Left forelimb (tissue), 1 donor: Measurements from ENCODE around the gene FAM167B.

Source experiments
- DNase-seq: peaks from one replicate; pipeline ENCODE4 v3.0.0-alpha.2; 2018; ENCODE audit warnings: low spot score

The FAM167B gene

GRCh38 chr1:32223683-32224082 is 23.3 kb upstream of the FAM167B start:
- no peak for DNase-seq

- DNase-seq: no peak
These were observed 22.7 kb upstream of the FAM167B start for GRCh38 chr1:32224285-32224684.

GRCh38 chr1:32228771-32229170 is 18.3 kb upstream of the FAM167B start:
- DNase-seq: no peak

GRCh38 chr1:32231843-32232432 is 15.1 kb upstream of the FAM167B start:
- no peak for DNase-seq

GRCh38 chr1:32232558-32233304 is 14.3 kb upstream of the FAM167B start:
- no peak for DNase-seq

- DNase-seq: no peak
These were observed 12.2 kb upstream of the FAM167B start for GRCh38 chr1:32234792-32235191.

- DNase-seq: no peak
These were observed 7.7 kb upstream of the FAM167B start for GRCh38 chr1:32239337-32239736.

- DNase-seq: no peak
These were observed 7.3 kb upstream of the FAM167B start for GRCh38 chr1:32239790-32240139.

- DNase-seq: peak; percentile 79
These were observed 6.7 kb upstream of the FAM167B start for GRCh38 chr1:32240140-32240951.

GRCh38 chr1:32241001-32241763 is 5.8 kb upstream of the FAM167B start:
- peak; percentile 82 for DNase-seq

- DNase-seq: no peak
These were observed 4.6 kb upstream of the FAM167B start for GRCh38 chr1:32242341-32242851.

GRCh38 chr1:32247452-32247851 is 430 bp downstream of the FAM167B start:
- no peak for DNase-seq

GRCh38 chr1:32247983-32248889 is 1.2 kb downstream of the FAM167B start:
- peak; percentile 76 for DNase-seq

- DNase-seq: no peak
These were observed 3.0 kb downstream of the FAM167B start for GRCh38 chr1:32249831-32250525.

GRCh38 chr1:32250893-32251716 is 4.1 kb downstream of the FAM167B start, which contains the start of gene LCK:
Gene LCK, plus strand, starts transcription at chr1:32251265. Its CDS starts 23,065 bp downstream, at chr1:32274330.
- DNase-seq: no peak

GRCh38 chr1:32255072-32256071 is 8.3 kb downstream of the FAM167B start:
- no peak for DNase-seq

- DNase-seq: no peak
These were observed 9.6 kb downstream of the FAM167B start for GRCh38 chr1:32256473-32257226.

GRCh38 chr1:32257227-32257508 is 10.1 kb downstream of the FAM167B start:
- no peak for DNase-seq
